AG04449 (cell line): ENCODE measurements around the gene DOCK10.
"Not testable (repeated sequence)": the region's sequence is repeated elsewhere in the genome, so short reads cannot be mapped to it uniquely, and the experiment has no call there.

Experiments used
- CTCF ChIA-PET: fragments of 350-600 bp; formaldehyde crosslinking; extraction: SDS; loops from one replicate; lab custom pipeline; 2021; ENCODE audit warnings: antibody characterized with exemption; lab: Yijun Ruan, JAX
- POLR2A ChIA-PET: fragments of 400-600, 350-600 bp; formaldehyde crosslinking; extraction: SDS; loops from one replicate; lab custom pipeline; 2020; ENCODE audit warnings: antibody characterized with exemption, inconsistent platforms; lab: Yijun Ruan, JAX
- DNase-seq: peaks from one replicate; pipeline ENCODE4 v3.0.0-alpha.2; 2010; ENCODE audit warnings: low read depth, low spot score
- H3K4me3 ChIP-seq: 2 replicates; pipeline ENCODE4 v1.5.1; 2011; ENCODE audit warnings: low read depth, mild to moderate bottlenecking, control low read depth, low read length
- TF ChIP-seq, protein P1 (sequence below): IDR thresholded peaks from one replicate; pipeline ENCODE4 v1.5.1; 2011; ENCODE audit warnings: mild to moderate bottlenecking, moderate library complexity, low read length, control low read depth, inconsistent platforms; ENCODE audit not compliant: insufficient read depth; ENCODE audit errors: missing control alignments

DOCK10 gene

GRCh38 chr2:224925061-224925809 lies 117.0 kb downstream of the DOCK10 start:
- TF ChIP-seq, protein P1, sequence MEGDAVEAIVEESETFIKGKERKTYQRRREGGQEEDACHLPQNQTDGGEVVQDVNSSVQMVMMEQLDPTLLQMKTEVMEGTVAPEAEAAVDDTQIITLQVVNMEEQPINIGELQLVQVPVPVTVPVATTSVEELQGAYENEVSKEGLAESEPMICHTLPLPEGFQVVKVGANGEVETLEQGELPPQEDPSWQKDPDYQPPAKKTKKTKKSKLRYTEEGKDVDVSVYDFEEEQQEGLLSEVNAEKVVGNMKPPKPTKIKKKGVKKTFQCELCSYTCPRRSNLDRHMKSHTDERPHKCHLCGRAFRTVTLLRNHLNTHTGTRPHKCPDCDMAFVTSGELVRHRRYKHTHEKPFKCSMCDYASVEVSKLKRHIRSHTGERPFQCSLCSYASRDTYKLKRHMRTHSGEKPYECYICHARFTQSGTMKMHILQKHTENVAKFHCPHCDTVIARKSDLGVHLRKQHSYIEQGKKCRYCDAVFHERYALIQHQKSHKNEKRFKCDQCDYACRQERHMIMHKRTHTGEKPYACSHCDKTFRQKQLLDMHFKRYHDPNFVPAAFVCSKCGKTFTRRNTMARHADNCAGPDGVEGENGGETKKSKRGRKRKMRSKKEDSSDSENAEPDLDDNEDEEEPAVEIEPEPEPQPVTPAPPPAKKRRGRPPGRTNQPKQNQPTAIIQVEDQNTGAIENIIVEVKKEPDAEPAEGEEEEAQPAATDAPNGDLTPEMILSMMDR = no peak
- CTCF ChIA-PET = interaction anchor here (0.6 to 0.9 kb wide), 2 partner anchors 14 to 27 kb away, joined by 3 read pairs; no protein-coding TSS in a partner anchor

GRCh38 chr2:224924631-224925030 lies 117.6 kb downstream of the DOCK10 start:
- no peak for DNase-seq
- POLR2A ChIA-PET = no interaction called here
- H3K4me3 ChIP-seq = no peak overlapping the region
- CTCF ChIA-PET = no interaction called here
- TF ChIP-seq, protein P1 = no peak

More at GRCh38 chr2:224925061-224925809, 117.0 kb downstream of the DOCK10 start:
- H3K4me3 ChIP-seq = no peak overlapping the region
- POLR2A ChIA-PET = no interaction called here
- DNase-seq = no peak

DNA sequence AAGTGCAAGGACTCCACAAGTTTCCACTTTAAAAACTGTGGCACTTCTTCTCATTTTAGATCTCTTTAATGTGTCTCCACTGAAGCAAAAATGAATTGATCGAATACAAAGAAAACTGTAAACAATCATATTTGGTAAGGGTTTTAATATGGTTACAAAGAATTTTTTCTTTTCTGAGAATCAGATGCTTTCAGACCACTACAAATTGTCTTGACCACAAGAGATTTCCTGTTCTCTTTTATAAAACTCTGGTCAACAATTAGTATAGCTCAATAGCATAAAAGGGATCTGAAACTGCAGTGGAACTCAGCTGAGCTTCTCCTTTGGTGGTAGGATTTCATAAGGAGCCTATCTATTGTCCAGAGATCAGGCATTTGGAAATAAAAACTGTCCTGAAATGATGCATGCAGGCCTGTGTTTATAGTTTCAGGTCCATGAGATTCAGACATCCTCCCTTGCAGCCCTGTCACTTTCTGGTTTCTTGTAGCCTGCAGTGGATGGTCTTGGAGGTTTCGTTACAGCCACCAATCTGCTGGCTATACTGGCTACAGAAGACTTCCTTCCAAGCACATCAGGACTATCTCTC lies 120.0 kb downstream of the DOCK10 start:
- no peak overlapping the region for H3K4me3 ChIP-seq
- ChIA-PET CTCF (no interaction called here), POLR2A (interaction anchor here (0.6 kb wide), 1 partner anchor 11 kb away, joined by 3 read pairs; no protein-coding TSS in a partner anchor)
- DNase-seq = no peak
- TF ChIP-seq, protein P1 = no peak

- POLR2A ChIA-PET = interaction anchor here (0.6 kb wide), 1 partner anchor 320 kb away, joined by 4 read pairs; no protein-coding TSS in a partner anchor
- TF ChIP-seq, protein P1 = no peak
- CTCF ChIA-PET = interaction anchor here (1.6 kb wide), 1 partner anchor 9 kb away, joined by 5 read pairs; no protein-coding TSS in a partner anchor
- no peak for DNase-seq
- no peak overlapping the region for H3K4me3 ChIP-seq
Observed at GRCh38 chr2:224919472-224920110, 122.7 kb downstream of the DOCK10 start.

GRCh38 chr2:224918626-224919471 lies 123.4 kb downstream of the DOCK10 start:
- CTCF ChIA-PET = no interaction called here
- POLR2A ChIA-PET = no interaction called here
- TF ChIP-seq, protein P1 = no peak
- no peak overlapping the region for H3K4me3 ChIP-seq
- DNase-seq = no peak

DNA sequence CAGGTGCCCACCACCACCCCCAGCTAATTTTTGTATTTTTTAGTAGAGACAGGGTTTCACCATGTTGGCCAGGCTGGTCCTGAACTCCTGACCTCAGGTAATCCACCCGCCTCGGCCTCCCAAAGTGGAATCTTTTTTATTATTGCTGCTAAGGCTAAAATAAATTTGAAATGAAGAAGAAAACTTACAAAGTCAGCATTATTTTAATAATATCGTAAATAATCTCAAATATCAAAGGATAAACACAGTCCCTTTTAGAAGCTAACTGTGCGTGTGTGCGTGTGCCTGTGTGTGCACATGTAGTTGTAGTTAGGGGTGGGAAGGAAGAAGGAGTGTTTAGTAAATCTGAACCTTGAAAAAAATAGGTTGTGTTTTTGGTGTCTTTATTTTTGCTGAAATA lies 125.0 kb downstream of the DOCK10 start:
- H3K4me3 ChIP-seq, POLR2A ChIA-PET, DNase-seq: not testable (repeated sequence)
- CTCF ChIA-PET = interaction anchor here (1.2 kb wide), 1 partner anchor 84 kb away, joined by 6 read pairs; no protein-coding TSS in a partner anchor
